Measurements from ENCODE around the gene MAST3.

MAST3 gene

GRCh38 chr19:18193388-18194180, 96.0 kb downstream of the MAST3 start:
- no peak for DNase-seq

- no peak for DNase-seq
Measured at GRCh38 chr19:18194181-18194530, 96.6 kb downstream of the MAST3 start.

- no peak for DNase-seq
Measured at GRCh38 chr19:18194554-18195238, 97.1 kb downstream of the MAST3 start.

GRCh38 chr19:18196511-18196845, 98.9 kb downstream of the MAST3 start:
- no peak for DNase-seq

GRCh38 chr19:18197306-18197705, 99.7 kb downstream of the MAST3 start:
- no peak for DNase-seq

GRCh38 chr19:18197941-18198340, 100.4 kb downstream of the MAST3 start:
- no peak for DNase-seq

GRCh38 chr19:18198374-18198773, 100.8 kb downstream of the MAST3 start:
- DNase-seq, result no peak
